ENCODE data around the gene SNU13. TPM values are rescaled to one million over a fixed set of nuclear protein-coding genes. Genes with fewer than 3 reads are reported as not detected.
"Not testable (repeated sequence)": the region's sequence is repeated elsewhere in the genome, so short reads cannot be mapped to it uniquely, and the experiment has no call there.

Gene SNU13
- total RNA-seq: 100 to 1,000 TPM in 2 of 4 donors, 10 to 100 TPM in 2; 71.0 to 128 (median 106) TPM

DNA sequence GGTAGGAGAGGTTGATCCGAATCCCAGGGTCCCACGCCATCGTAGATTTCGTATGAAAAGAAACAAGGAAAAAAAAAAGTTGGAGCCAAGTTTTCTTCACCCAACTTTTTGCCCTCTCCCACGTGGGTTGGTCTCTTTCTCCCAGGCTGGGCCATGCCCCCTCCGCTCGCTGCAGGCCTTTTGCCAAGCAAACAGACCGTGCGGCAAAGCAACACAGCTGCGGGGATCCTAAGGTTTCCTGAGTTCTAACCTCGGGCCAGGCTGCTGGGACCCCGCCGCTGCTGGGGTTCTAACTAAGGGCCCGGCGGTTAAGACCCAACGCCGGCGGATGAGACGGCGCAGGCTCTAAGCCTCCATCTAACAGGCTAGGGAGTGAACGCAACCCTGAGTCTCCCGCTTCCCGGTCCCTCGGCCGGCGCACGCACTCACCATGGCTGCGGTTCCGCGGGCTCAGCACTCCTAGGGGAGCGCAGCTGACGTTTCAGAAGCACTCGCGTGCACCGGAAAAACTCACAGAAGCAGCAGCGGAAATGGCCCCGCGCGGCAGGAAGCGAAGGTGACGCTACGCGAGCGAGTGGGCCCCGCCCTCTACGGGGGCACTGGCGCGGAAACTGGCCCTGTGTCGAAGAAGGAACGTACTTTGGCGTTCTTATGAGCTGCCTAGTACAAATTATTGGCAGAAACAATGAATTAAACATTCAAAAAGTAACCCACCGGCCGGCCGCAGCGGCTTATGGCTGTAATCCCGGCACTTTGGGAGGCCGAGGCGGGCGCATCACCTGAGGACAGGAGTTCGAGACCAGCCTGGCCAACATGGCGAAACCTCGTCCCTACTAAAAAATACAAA lies at the start of gene SNU13:
TSS of gene SNU13 (minus strand) at position 503 of the 847 bp plus-strand sequence. CDS start at position 432, 71 bp downstream.
- DNase-seq: peak; percentile 70
- intact Hi-C loops (cut with DNase I): no loop called here
- H3K27ac ChIP-seq: peak within 1 kb of the TSS; percentile 92 to 99 (median 96)
- H3K4me1 ChIP-seq: peaks cover 0 to 33% (median 18%) of the 10 kb centered on the region in 3 donors
- H3K9me3 ChIP-seq: no peaks in the 10 kb centered on the region
- H3K36me3 ChIP-seq: peaks cover 0 to 8% (median 0%) of the 10 kb centered on the region in 3 donors
- H3K4me3 ChIP-seq: peak within 1 kb of the TSS; percentile 72 to 92 (median 74)
- 0 to 1% methylated on average over 19 to 29 of the region's 62 CpGs for WGBS, 2 donors
- TF ChIP-seq POLR2A (IDR thresholded peaks at IDR 0.05): peak in 3 of 4 donors; percentile 74 to 89 (median 85)
- TF ChIP-seq, protein P1, sequence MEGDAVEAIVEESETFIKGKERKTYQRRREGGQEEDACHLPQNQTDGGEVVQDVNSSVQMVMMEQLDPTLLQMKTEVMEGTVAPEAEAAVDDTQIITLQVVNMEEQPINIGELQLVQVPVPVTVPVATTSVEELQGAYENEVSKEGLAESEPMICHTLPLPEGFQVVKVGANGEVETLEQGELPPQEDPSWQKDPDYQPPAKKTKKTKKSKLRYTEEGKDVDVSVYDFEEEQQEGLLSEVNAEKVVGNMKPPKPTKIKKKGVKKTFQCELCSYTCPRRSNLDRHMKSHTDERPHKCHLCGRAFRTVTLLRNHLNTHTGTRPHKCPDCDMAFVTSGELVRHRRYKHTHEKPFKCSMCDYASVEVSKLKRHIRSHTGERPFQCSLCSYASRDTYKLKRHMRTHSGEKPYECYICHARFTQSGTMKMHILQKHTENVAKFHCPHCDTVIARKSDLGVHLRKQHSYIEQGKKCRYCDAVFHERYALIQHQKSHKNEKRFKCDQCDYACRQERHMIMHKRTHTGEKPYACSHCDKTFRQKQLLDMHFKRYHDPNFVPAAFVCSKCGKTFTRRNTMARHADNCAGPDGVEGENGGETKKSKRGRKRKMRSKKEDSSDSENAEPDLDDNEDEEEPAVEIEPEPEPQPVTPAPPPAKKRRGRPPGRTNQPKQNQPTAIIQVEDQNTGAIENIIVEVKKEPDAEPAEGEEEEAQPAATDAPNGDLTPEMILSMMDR (IDR thresholded peaks at IDR 0.05): peak in 2 of 6 experiments; percentile 6 to 28
- H3K27me3 ChIP-seq: no peaks in the 10 kb centered on the region

DNA sequence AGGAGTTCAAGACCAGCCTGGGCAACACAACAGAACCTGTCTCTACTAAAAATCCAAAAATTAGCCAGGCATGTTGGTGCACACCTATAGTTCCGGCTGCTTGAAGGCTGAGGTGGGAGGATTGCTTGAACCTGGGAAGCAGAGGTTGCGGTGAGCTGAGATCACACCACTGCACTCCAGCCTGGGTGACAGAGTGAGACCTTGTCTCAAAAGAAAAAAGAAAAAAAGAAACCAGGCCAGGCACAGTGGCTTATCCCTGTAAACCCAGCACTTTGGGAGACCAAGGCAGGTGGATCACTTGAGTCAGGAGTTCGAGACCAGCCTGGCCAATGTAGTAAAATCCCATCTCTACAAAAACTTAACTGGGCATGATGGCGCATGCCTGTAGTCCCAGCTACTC lies 44.6 kb upstream of the SNU13 start:
- H3K4me1 ChIP-seq; H3K9me3 ChIP-seq; H3K36me3 ChIP-seq; intact Hi-C loops (cut with DNase I); H3K27ac ChIP-seq; H3K27me3 ChIP-seq; H3K4me3 ChIP-seq; DNase-seq: not testable (repeated sequence)
- 91 to 94% methylated on average over 4 of the region's 4 CpGs for WGBS, 2 donors

DNA sequence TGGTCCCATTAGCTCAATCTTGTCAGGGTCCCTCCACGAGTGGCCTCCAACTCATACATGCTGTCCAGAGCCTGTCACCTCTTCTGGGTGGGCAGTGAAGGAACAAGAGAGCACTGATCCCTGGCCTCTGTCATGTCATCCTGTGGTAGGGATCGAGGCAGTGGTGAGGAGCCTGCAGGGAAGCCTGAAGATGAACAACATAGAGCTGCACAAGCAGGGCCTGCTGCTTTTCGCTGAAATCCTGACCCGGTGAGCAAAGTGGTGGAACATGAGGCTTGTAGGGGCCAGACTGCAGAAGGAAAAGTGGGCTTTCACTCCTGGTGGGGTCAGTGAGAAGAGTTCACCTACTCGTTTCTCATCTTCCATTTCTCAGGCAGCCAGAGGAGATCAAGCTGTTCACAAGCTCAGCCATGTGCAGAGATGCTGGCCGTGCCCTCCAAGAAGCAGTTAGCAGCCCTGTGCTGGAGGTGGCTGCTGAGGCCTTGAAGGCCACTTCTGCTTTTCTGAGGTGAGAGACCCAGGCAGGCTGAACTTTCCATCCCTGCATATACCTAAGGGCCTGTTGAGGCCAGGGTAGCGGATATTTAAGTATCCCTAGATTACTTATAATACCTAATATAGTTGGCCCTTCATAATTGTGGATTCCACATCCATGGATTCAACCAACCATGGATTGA lies 43.6 kb upstream of the SNU13 start:
- TF ChIP-seq, protein P1 (IDR thresholded peaks at IDR 0.05): no peak
- TF ChIP-seq POLR2A (IDR thresholded peaks at IDR 0.05): no peak
- H3K27me3 ChIP-seq: no peaks in the 10 kb centered on the region
- H3K9me3 ChIP-seq: no peaks in the 10 kb centered on the region
- no peaks in the 10 kb centered on the region for H3K4me1 ChIP-seq
- intact Hi-C loops (cut with DNase I): no loop called here
- no peak for DNase-seq
- H3K36me3 ChIP-seq: no peaks in the 10 kb centered on the region
- WGBS, 2 donors: 86 to 90% methylated on average over 6 of the region's 7 CpGs
- no peak overlapping the region for H3K4me3 ChIP-seq
- H3K27ac ChIP-seq: no peak overlapping the region

DNA sequence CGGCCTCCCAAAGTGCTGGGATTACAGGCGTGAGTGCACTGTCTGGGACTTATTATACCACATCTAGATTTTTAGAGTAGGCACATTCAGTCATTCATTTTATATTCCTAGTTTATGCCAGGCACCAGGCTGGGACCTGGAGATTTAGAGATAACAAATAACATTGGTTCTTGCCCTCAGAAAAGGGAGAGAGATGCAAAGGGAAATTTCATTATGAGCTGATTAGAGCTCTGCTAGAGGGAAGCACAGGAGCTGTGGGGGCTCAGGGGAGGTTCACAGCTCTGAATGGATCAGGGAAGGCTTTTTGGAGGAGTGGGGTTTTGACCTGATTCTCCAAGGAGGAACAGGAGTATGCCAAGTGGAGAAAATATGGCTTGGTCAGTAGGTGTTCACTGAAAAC lies 42.9 kb upstream of the SNU13 start:
- H3K36me3 ChIP-seq: no peaks in the 10 kb centered on the region
- intact Hi-C loops (cut with DNase I): no loop called here
- TF ChIP-seq POLR2A (IDR thresholded peaks at IDR 0.05): no peak
- TF ChIP-seq, protein P1 (IDR thresholded peaks at IDR 0.05): no peak
- WGBS, 2 donors: 46% methylated on average over 2 of the region's 2 CpGs; no CpG with 5 or more reads in 1 of the 2 donors
- H3K4me3 ChIP-seq: no peak overlapping the region
- H3K4me1 ChIP-seq: no peaks in the 10 kb centered on the region
- no peaks in the 10 kb centered on the region for H3K27me3 ChIP-seq
- H3K27ac ChIP-seq: no peak overlapping the region
- H3K9me3 ChIP-seq: no peaks in the 10 kb centered on the region
- no peak for DNase-seq

DNA sequence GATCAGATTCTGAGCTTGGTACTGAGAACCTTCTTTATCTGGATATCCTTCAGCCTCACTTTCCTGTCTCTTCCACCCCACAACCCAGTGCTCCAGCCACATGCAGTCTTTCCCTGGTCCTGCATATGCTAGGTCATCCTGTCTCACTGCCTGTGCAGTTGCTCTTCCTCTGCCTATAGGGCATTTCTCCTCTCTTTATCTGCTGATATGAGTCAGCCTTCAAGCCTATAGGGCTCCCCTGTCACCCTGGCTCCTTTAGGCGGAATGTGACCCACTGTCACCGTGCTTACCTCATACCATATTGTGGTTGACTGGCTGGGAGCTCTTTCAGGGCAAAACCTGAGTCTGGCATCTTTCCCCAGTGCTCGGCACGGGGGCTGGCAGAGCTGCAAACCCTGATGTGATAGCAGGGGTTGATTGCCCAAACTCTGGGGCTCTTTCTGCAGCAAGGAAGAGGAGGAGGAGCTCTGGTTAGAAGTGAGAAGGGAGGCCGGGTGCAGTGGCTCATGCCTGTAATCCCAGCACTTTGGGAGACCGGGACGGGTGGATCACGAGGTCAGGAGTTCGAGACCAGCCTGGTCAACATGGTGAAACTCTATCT lies 36.9 kb upstream of the SNU13 start:
- WGBS, 2 donors: 75 to 81% methylated on average over 3 to 5 of the region's 9 CpGs
- Histone ChIP-seq H3K36me3 (no peaks in the 10 kb centered on the region), H3K27me3 (no peaks in the 10 kb centered on the region), H3K27ac (no peak overlapping the region), H3K9me3 (no peaks in the 10 kb centered on the region), H3K4me3 (no peak overlapping the region), H3K4me1 (no peaks in the 10 kb centered on the region)
- intact Hi-C loops (cut with DNase I): no loop called here
- no peak for DNase-seq
- TF ChIP-seq, protein P1 (IDR thresholded peaks at IDR 0.05): no peak
- TF ChIP-seq POLR2A (IDR thresholded peaks at IDR 0.05): no peak
